C4-2B (cell line): ENCODE data around the gene PAM.

Source experiments
- H3K27ac ChIP-seq: fragments of 450-650 bp; 2 replicates; pipeline ENCODE4 v1.5.1; 2017
- CTCF ChIP-seq: fragments of 450-650 bp; conservative IDR thresholded peaks from 2 replicates; pipeline ENCODE4 v1.5.1; 2017; ENCODE audit warnings: mild to moderate bottlenecking
- ZFX ChIP-seq: fragments of 450-650 bp; IDR thresholded peaks from 2 replicates; pipeline ENCODE4 v1.6.1; 2017

The PAM gene

GRCh38 chr5:103013933-103014552 lies 258.9 kb downstream of the PAM start:
- TF ChIP-seq ZFX (no peak), CTCF (no peak)
- H3K27ac ChIP-seq, result no peak overlapping the region

- TF ChIP-seq CTCF, result no peak
- no peak for TF ChIP-seq ZFX
Measured at GRCh38 chr5:103014983-103015382, 259.9 kb downstream of the PAM start.

GRCh38 chr5:103016167-103016566 lies 261.1 kb downstream of the PAM start:
- no peak for TF ChIP-seq ZFX
- no peak for TF ChIP-seq CTCF
- H3K27ac ChIP-seq, result no peak overlapping the region

More at GRCh38 chr5:103014983-103015382, 259.9 kb downstream of the PAM start:
- no peak overlapping the region for H3K27ac ChIP-seq

- no peak for TF ChIP-seq CTCF
- TF ChIP-seq ZFX, result no peak
- H3K27ac ChIP-seq, result no peak overlapping the region
Measured at GRCh38 chr5:103019804-103020203, 264.7 kb downstream of the PAM start.

GRCh38 chr5:103021314-103021713 lies 266.2 kb downstream of the PAM start:
- H3K27ac ChIP-seq, result no peak overlapping the region
- no peak for TF ChIP-seq ZFX
- TF ChIP-seq CTCF, result no peak

GRCh38 chr5:103027267-103027666 lies 272.2 kb downstream of the PAM start:
- no peak for TF ChIP-seq CTCF
- TF ChIP-seq ZFX, result no peak
- no peak overlapping the region for H3K27ac ChIP-seq

GRCh38 chr5:103031607-103032006 lies 276.5 kb downstream of the PAM start:
- H3K27ac ChIP-seq, result no peak overlapping the region
- TF ChIP-seq ZFX, result no peak
- peak; percentile 64 for TF ChIP-seq CTCF
